ENCODE results near the gene ZNF512. TPM values are rescaled to one million over a fixed set of nuclear protein-coding genes. Genes with fewer than 3 reads are reported as not detected.

The ZNF512 gene
- total RNA-seq, 4 donors from 2014 or later, result 17.9 to 82.9 (median 42.6) TPM

- Histone ChIP-seq H3K27me3 (no peaks in the 10 kb centered on the region), H3K4me3 (peak overlapping the region; percentile 52 to 68), H3K4me1 (peaks cover 10 to 11% of the 10 kb centered on the region in 2 donors), H3K27ac (peak overlapping the region; percentile 47 to 74), H3K9me3 (peaks cover 0 to 9% of the 10 kb centered on the region in 2 donors), H3K36me3 (no peaks in the 10 kb centered on the region)
- no peak for TF ChIP-seq POLR2A (IDR thresholded peaks at IDR 0.05)
- TF ChIP-seq CTCF (IDR thresholded peaks at IDR 0.05), result no peak
- peak in 1 of 2 donors; percentile 15 for DNase-seq
- intact Hi-C loops (cut with DNase I; ENCODE audit: low total_unique reads), result no loop called here
These were observed 630 bp upstream of the ZNF512 start for GRCh38 chr2:27582129-27582694.

GRCh38 chr2:27583390-27583915 is 611 bp downstream of the ZNF512 start:
- Histone ChIP-seq H3K9me3 (no peaks in the 10 kb centered on the region), H3K4me3 (peak overlapping the region; percentile 52 to 68), H3K36me3 (no peaks in the 10 kb centered on the region), H3K27ac (peak overlapping the region; percentile 47 to 74), H3K27me3 (no peaks in the 10 kb centered on the region), H3K4me1 (peaks cover 10 to 11% of the 10 kb centered on the region in 2 donors)
- no peak for TF ChIP-seq POLR2A (IDR thresholded peaks at IDR 0.05)
- no peak for TF ChIP-seq CTCF (IDR thresholded peaks at IDR 0.05)
- DNase-seq, result no peak
- intact Hi-C loops (cut with DNase I; ENCODE audit: low total_unique reads), result no loop called here

- Histone ChIP-seq H3K27me3 (no peaks in the 10 kb centered on the region), H3K4me3 (no peak overlapping the region), H3K4me1 (peaks cover 10 to 11% of the 10 kb centered on the region in 2 donors), H3K36me3 (no peaks in the 10 kb centered on the region), H3K9me3 (peaks cover 0 to 7% of the 10 kb centered on the region in 2 donors), H3K27ac (no peak overlapping the region)
- TF ChIP-seq POLR2A (IDR thresholded peaks at IDR 0.05) (no peak), CTCF (IDR thresholded peaks at IDR 0.05) (no peak)
- intact Hi-C loops (cut with DNase I; ENCODE audit: low total_unique reads), result no loop called here
- DNase-seq, result no peak
These were observed 1.8 kb downstream of the ZNF512 start for GRCh38 chr2:27584597-27584996.

- TF ChIP-seq CTCF (IDR thresholded peaks at IDR 0.05), result no peak
- TF ChIP-seq POLR2A (IDR thresholded peaks at IDR 0.05), result no peak
- no peaks in the 10 kb centered on the region for H3K27me3 ChIP-seq
- no peak overlapping the region for H3K27ac ChIP-seq
- H3K9me3 ChIP-seq, result peaks cover 0 to 21% of the 10 kb centered on the region in 2 donors
- H3K36me3 ChIP-seq, result no peaks in the 10 kb centered on the region
- no peak overlapping the region for H3K4me3 ChIP-seq
- H3K4me1 ChIP-seq, result peaks cover 10 to 11% of the 10 kb centered on the region in 2 donors
- intact Hi-C loops (cut with DNase I; ENCODE audit: low total_unique reads), result no loop called here
- no peak for DNase-seq
These were observed 4.2 kb downstream of the ZNF512 start for GRCh38 chr2:27587025-27587424.

- Histone ChIP-seq H3K27ac (no peak overlapping the region), H3K9me3 (peaks cover 0 to 21% of the 10 kb centered on the region in 2 donors), H3K4me3 (no peak overlapping the region), H3K27me3 (no peaks in the 10 kb centered on the region), H3K36me3 (no peaks in the 10 kb centered on the region), H3K4me1 (peaks cover 10 to 11% of the 10 kb centered on the region in 2 donors)
- DNase-seq, result no peak
- intact Hi-C loops (cut with DNase I; ENCODE audit: low total_unique reads), result no loop called here
- TF ChIP-seq CTCF (IDR thresholded peaks at IDR 0.05) (no peak), POLR2A (IDR thresholded peaks at IDR 0.05) (no peak)
These were observed 5.5 kb downstream of the ZNF512 start for GRCh38 chr2:27588308-27588707.

Data from uterus (tissue), 4 donors.